IMR-90 (cell line): ENCODE data around the gene COPB1. TPM values are rescaled to one million over a fixed set of nuclear protein-coding genes. Genes with fewer than 3 reads are reported as not detected.
A peak's percentile ranks its signal among the peaks of the same experiment; 100 is the strongest.

Experiments used
- ATAC-seq: fragments of 200-7000 bp; cut with Tn5 transposase; 2 replicates; pipeline ENCODE4 v1.9.1; 2020; ENCODE audit warnings: low read depth, mild to moderate bottlenecking, moderate library complexity
- BruUV-seq: library from RNA; stranded (reverse); fragments of 400-500 nt; replicated peaks from 2 replicates; lab custom pipeline; 2021; lab: Mats Ljungman, UMichigan
- CTCF ChIA-PET: fragments of 300-600 bp; formaldehyde crosslinking; extraction: SDS; loops from one replicate; lab custom pipeline; 2021; ENCODE audit warnings: antibody characterized with exemption; lab: Yijun Ruan, JAX
- POLR2A ChIA-PET: fragments of 300-600 bp; sonication (Branson Sonifier 250); formaldehyde crosslinking; loops from one replicate; lab custom pipeline; 2022; ENCODE audit warnings: antibody characterized with exemption; ENCODE audit not compliant: unreplicated experiment; lab: Charles Lee
- DNase-seq: peaks from one replicate; pipeline ENCODE4 v3.0.0; 2013
- H2AFZ ChIP-seq: replicated peaks from 2 replicates; pipeline ENCODE3; 2013; ENCODE audit warnings: low read length, mild to moderate bottlenecking; ENCODE audit not compliant: poor library complexity
- H2AK5ac ChIP-seq: 2 replicates; pipeline ENCODE4 v1.6.1; 2013; ENCODE audit warnings: low read depth, low read length, inconsistent platforms
- H2AK9ac ChIP-seq: replicated peaks from 2 replicates; pipeline ENCODE3; 2013; ENCODE audit warnings: mild to moderate bottlenecking, low read depth, low read length, moderate library complexity; ENCODE audit not compliant: poor library complexity
- H2BK120ac ChIP-seq: 2 replicates; pipeline ENCODE4 v1.6.1; 2013; ENCODE audit warnings: low read depth, low read length, inconsistent platforms
- H2BK15ac ChIP-seq: 3 replicates; pipeline ENCODE4 v1.6.1; 2013; ENCODE audit warnings: low read depth, low read length, inconsistent platforms
- H2BK20ac ChIP-seq: 2 replicates; pipeline ENCODE4 v1.6.1; 2013; ENCODE audit warnings: low read depth, mild to moderate bottlenecking, inconsistent platforms, low read length, moderate library complexity
- H2BK5ac ChIP-seq: 2 replicates; pipeline ENCODE4 v1.6.1; 2013; ENCODE audit warnings: mild to moderate bottlenecking, low read depth, low read length, inconsistent platforms; ENCODE audit not compliant: poor library complexity, severe bottlenecking
- H3K14ac ChIP-seq: replicated peaks from 2 replicates; pipeline ENCODE4 v1.6.1; 2013; ENCODE audit warnings: low read depth, low read length, inconsistent platforms
- H3K18ac ChIP-seq: 2 replicates; pipeline ENCODE4 v1.6.1; 2013; ENCODE audit warnings: low read depth, low read length, control low read depth
- H3K23ac ChIP-seq: 2 replicates; pipeline ENCODE4 v1.6.1; 2013; ENCODE audit warnings: low read depth, low read length, inconsistent platforms
- H3K27ac ChIP-seq: 2 replicates; pipeline ENCODE4 v1.5.1; 2013; ENCODE audit warnings: mild to moderate bottlenecking, control low read depth, low read length; ENCODE audit not compliant: insufficient read depth
- H3K27me3 ChIP-seq: 2 replicates; pipeline ENCODE4 v1.6.1; 2013; ENCODE audit warnings: low read length; ENCODE audit not compliant: control insufficient read depth, insufficient read depth
- H3K36me3 ChIP-seq: 2 replicates; pipeline ENCODE4 v1.6.1; 2013; ENCODE audit warnings: low read length, mixed read lengths; ENCODE audit not compliant: control insufficient read depth, insufficient read depth
- H3K4ac ChIP-seq: 2 replicates; pipeline ENCODE4 v1.6.1; 2013; ENCODE audit warnings: low read depth, low read length, inconsistent platforms
- H3K4me1 ChIP-seq: 2 replicates; pipeline ENCODE4 v1.6.1; 2013; ENCODE audit warnings: low read length, mixed read lengths; ENCODE audit not compliant: control insufficient read depth, insufficient read depth
- H3K4me2 ChIP-seq: 2 replicates; pipeline ENCODE4 v1.6.1; 2013; ENCODE audit warnings: low read depth, mild to moderate bottlenecking, control low read depth, low read length, moderate library complexity
- H3K4me3 ChIP-seq: 2 replicates; pipeline ENCODE4 v1.5.1; 2013; ENCODE audit warnings: low read depth, mild to moderate bottlenecking, control low read depth, low read length, moderate library complexity; ENCODE audit not compliant: insufficient read depth
- H3K56ac ChIP-seq: 2 replicates; pipeline ENCODE4 v1.6.1; 2013; ENCODE audit warnings: low read length, inconsistent platforms; ENCODE audit not compliant: insufficient read depth; ENCODE audit errors: extremely low read depth
- H3K79me1 ChIP-seq, 2 experiments: 2 replicates each; pipeline ENCODE4 v1.6.1; 2013; ENCODE audit warnings: low read length in 2 of 2, inconsistent platforms in 1 of 2, low read depth in 1 of 2
- H3K9ac ChIP-seq: 2 replicates; pipeline ENCODE4 v1.6.1; 2013; ENCODE audit warnings: low read depth, low read length, control low read depth
- H3K9me1 ChIP-seq: 2 replicates; pipeline ENCODE4 v1.6.1; 2013; ENCODE audit warnings: low read length, inconsistent platforms; ENCODE audit not compliant: insufficient read depth
- H3K9me3 ChIP-seq: 2 replicates; pipeline ENCODE4 v1.6.1; 2013; ENCODE audit warnings: low read length; ENCODE audit not compliant: control insufficient read depth, insufficient read depth
- H4K20me1 ChIP-seq: 2 replicates; pipeline ENCODE4 v1.6.1; 2013; ENCODE audit warnings: low read length, inconsistent platforms; ENCODE audit not compliant: insufficient read depth
- H4K5ac ChIP-seq: 2 replicates; pipeline ENCODE4 v1.6.1; 2013; ENCODE audit warnings: mild to moderate bottlenecking, low read depth, low read length, control low read depth
- H4K8ac ChIP-seq, 2 experiments: 2 replicates each; pipeline ENCODE4 v1.6.1; 2013; ENCODE audit warnings: low read depth in 2 of 2, low read length in 2 of 2, control low read depth in 1 of 2, inconsistent platforms in 1 of 2
- H4K91ac ChIP-seq: 2 replicates; pipeline ENCODE4 v1.6.1; 2013; ENCODE audit warnings: low read depth, low read length, inconsistent platforms; ENCODE audit not compliant: insufficient read depth
- FOS ChIP-seq: fragments of 150-350 bp; IDR thresholded peaks from 2 replicates; pipeline ENCODE4 v1.6.1; 2016; ENCODE audit warnings: low read depth, low read length
- RAD21 ChIP-seq: IDR thresholded peaks from 2 replicates; pipeline ENCODE4 v1.6.1; 2012; ENCODE audit warnings: low read length, improper control_type of control experiment
- RFX5 ChIP-seq: IDR thresholded peaks from 2 replicates; pipeline ENCODE4 v1.8.0; 2012; ENCODE audit warnings: low read depth, mild to moderate bottlenecking, low read length, moderate library complexity
- SMC3 ChIP-seq: fragments of 150-350 bp; IDR thresholded peaks from 2 replicates; pipeline ENCODE4 v1.6.1; 2016; ENCODE audit warnings: low read depth, mild to moderate bottlenecking, antibody characterized with exemption, low read length, moderate library complexity
- WGBS, 2 experiments: methylation state at CpG; one replicate each; pipeline versions ENCODE4 v1.1.5 to v1.1.7; 2013; ENCODE audit warnings: missing lambda C conversion rate in 2 of 2; ENCODE audit not compliant: insufficient read length in 1 of 2; ENCODE audit errors: extremely low coverage in 2 of 2; 5-methylcytosine and 5-hydroxymethylcytosine counted together
- dilution Hi-C: fragments of 300-500 bp; cut with HindIII; formaldehyde crosslinking; loops from one replicate; pipeline ENCODE4 v1.14.3; 2018; ENCODE audit warnings: low sequenced_read_pairs; ENCODE audit not compliant: unreplicated experiment
- in situ Hi-C: fragments of 300-500 bp; cut with MboI; formaldehyde crosslinking; loops from 3 replicates; pipeline ENCODE4 v1.14.3; 2019; ENCODE audit warnings: low sequenced_read_pairs, inconsistent platforms, mixed read lengths
- intact Hi-C: fragments of 100-400 bp; cut with micrococcal nuclease; formaldehyde crosslinking; loops from 2 replicates; pipeline ENCODE4 v1.10.0; 2022
- polyA plus RNA-seq, 3 experiments: library from polyadenylated mRNA; depleted of rRNA; stranded (reverse); fragments of >200 nt; gene quantifications; 2 replicates each; pipeline ENCODE4 v1.2.3, GENCODE V29; 2012; ENCODE audit warnings: low replicate concordance in 1 of 3
- total RNA-seq: library from RNA; depleted of rRNA; stranded (reverse); fragments of >200 nt; gene quantifications from 2 replicates; pipeline ENCODE4 v1.2.3, GENCODE V29; 2012

COPB1 gene
- total and polyA plus RNA-seq, 2 of the 4 experiments (the other 2 are of a cell fraction): 136 to 341 TPM

DNA sequence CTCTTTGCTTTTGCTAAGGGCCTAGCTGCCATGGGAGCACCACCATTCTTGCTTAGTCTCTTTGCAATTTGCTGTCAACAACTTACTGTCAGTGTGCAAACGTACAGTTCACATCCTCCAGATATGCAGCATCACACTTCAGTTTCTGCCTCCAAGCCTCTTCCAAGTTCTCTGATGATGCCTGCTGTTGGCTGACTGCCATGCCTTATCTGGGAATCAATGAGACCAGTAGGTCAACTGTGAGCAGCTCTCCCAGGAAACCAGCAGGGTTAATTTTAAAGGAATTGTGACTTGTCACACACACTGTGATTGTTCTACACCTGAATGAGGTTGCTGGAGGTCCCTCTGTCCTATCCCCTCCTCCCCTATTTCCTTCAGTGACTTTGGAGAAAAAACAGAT lies 56.0 kb downstream of the COPB1 start:
- dilution Hi-C loops: no loop called here
- H3K36me3 ChIP-seq: no peaks in the 10 kb centered on the region
- intact Hi-C loops: no loop called here
- H3K4ac ChIP-seq: peak overlapping the region; percentile 11; the same call in 1 of the 2 replicates
- H4K5ac ChIP-seq: no peak overlapping the region
- peak overlapping the region; percentile 26 for H2AFZ ChIP-seq
- H3K4me2 ChIP-seq: no peak overlapping the region
- ATAC-seq (no peak; the same call in 1 of the 2 replicates), DNase-seq (peak; percentile 57)
- H3K79me1 ChIP-seq: no peaks in the 10 kb centered on the region
- H3K4me3 ChIP-seq: no peak overlapping the region
- H3K9ac ChIP-seq: no peak overlapping the region
- in situ Hi-C loops: loop anchor here (5.0 kb wide), 1 partner anchor 81 kb away; no protein-coding TSS in a partner anchor
- H3K56ac ChIP-seq: no peak overlapping the region
- no peaks in the 10 kb centered on the region for H3K9me3 ChIP-seq
- ChIA-PET CTCF (interaction anchor here (0.6 kb wide), 1 partner anchor 474 kb away, joined by 4 read pairs; no protein-coding TSS in a partner anchor), POLR2A (no interaction called here)
- peak overlapping the region; percentile 35; the same call in 1 of the 2 replicates for H2BK120ac ChIP-seq
- peaks cover 4% of the 10 kb centered on the region for H3K9me1 ChIP-seq
- H3K4me1 ChIP-seq: peaks cover 3% of the 10 kb centered on the region
- no peak overlapping the region for H4K8ac ChIP-seq
- no peak overlapping the region for H3K14ac ChIP-seq
- no peak overlapping the region for H3K23ac ChIP-seq
- no peak overlapping the region for H2BK20ac ChIP-seq
- H4K20me1 ChIP-seq: no peaks in the 10 kb centered on the region
- H2BK5ac ChIP-seq: no peak overlapping the region
- no peak for TF ChIP-seq SMC3
- no peak for TF ChIP-seq FOS
- no peak for TF ChIP-seq RAD21
- no peak for TF ChIP-seq RFX5
- H3K27ac ChIP-seq: no peak overlapping the region
- H3K18ac ChIP-seq: no peak overlapping the region
- H2BK15ac ChIP-seq: peak overlapping the region; percentile 60; the same call in 1 of the 3 replicates
- H2AK5ac ChIP-seq: peak overlapping the region; percentile 60; the same call in 1 of the 2 replicates
- WGBS, 2 experiments: no CpG with 5 or more reads among the region's 1 CpG
- no peaks in the 10 kb centered on the region for H3K27me3 ChIP-seq
- H4K91ac ChIP-seq: no peak overlapping the region
- no TSS peak for BruUV-seq
- peak overlapping the region; percentile 16 for H2AK9ac ChIP-seq
